OCI-LY3 (cell line): ENCODE results near the gene TTLL1.

Source experiments
- H2AFZ ChIP-seq: fragments of 200-600, 300-600 bp; shearing (Covaris generic); 2 replicates; pipeline ENCODE4 v1.6.0; 2014; ENCODE audit warnings: antibody characterized with exemption, low read depth, low read length
- H3K27ac ChIP-seq: fragments of 200-600, 300-600 bp; sonication (generic); 2 replicates; pipeline ENCODE4 v1.5.1; 2014; ENCODE audit warnings: mild to moderate bottlenecking, low read length, moderate library complexity, mixed read lengths
- H3K27me3 ChIP-seq: fragments of 200-600, 300-600 bp; sonication (generic); 2 replicates; pipeline ENCODE4 v1.6.1; 2014; ENCODE audit warnings: low read depth, low read length, mixed read lengths
- H3K36me3 ChIP-seq: fragments of 200-600, 300-600 bp; sonication (generic); replicated peaks from 2 replicates; pipeline ENCODE3; 2014; ENCODE audit warnings: low read depth, low read length, mixed read lengths
- H3K4me1 ChIP-seq: fragments of 300-600, 200-600 bp; sonication (generic); 2 replicates; pipeline ENCODE4 v1.6.1; 2014; ENCODE audit warnings: low read length, mixed read lengths
- H3K4me2 ChIP-seq: fragments of 200-600, 300-600 bp; sonication (generic); 2 replicates; pipeline ENCODE4 v1.6.1; 2014; ENCODE audit warnings: low read length, mixed read lengths
- H3K4me3 ChIP-seq: fragments of 300-600, 200-600 bp; sonication (generic); 2 replicates; pipeline ENCODE4 v1.5.1; 2014; ENCODE audit warnings: antibody characterized with exemption, mild to moderate bottlenecking, low read length, moderate library complexity
- H3K79me2 ChIP-seq: fragments of 300-600, 200-600 bp; shearing (Covaris generic); 2 replicates; pipeline ENCODE4 v1.6.1; 2014; ENCODE audit warnings: mild to moderate bottlenecking, low read length, mixed read lengths
- H3K9ac ChIP-seq: fragments of 300-600, 200-600 bp; shearing (Covaris generic); 2 replicates; pipeline ENCODE4 v1.6.0; 2014; ENCODE audit warnings: mild to moderate bottlenecking, low read length, moderate library complexity
- H3K9me3 ChIP-seq: fragments of 200-600, 300-600 bp; shearing (Covaris generic); 2 replicates; pipeline ENCODE4 v1.6.1; 2014; ENCODE audit warnings: low read length, mixed read lengths; ENCODE audit not compliant: insufficient read depth
- H4K20me1 ChIP-seq: fragments of 200-600, 300-600 bp; sonication (generic); 2 replicates; pipeline ENCODE4 v1.6.1; 2016; ENCODE audit warnings: low read length, mixed read lengths; ENCODE audit not compliant: insufficient read depth
- EZH2phosphoT487 ChIP-seq: fragments of 200-600 bp; shearing (Covaris generic); IDR thresholded peaks from 2 replicates; pipeline ENCODE4 v1.6.1; 2018; ENCODE audit warnings: antibody characterized with exemption, mixed run types, low read depth
- TF ChIP-seq, protein P1 (sequence below): fragments of 200-600, 300-600 bp; sonication (generic); IDR thresholded peaks from 2 replicates; pipeline ENCODE4 v1.5.1; 2014; ENCODE audit warnings: antibody characterized with exemption, low read length, low read depth

The TTLL1 gene

DNA sequence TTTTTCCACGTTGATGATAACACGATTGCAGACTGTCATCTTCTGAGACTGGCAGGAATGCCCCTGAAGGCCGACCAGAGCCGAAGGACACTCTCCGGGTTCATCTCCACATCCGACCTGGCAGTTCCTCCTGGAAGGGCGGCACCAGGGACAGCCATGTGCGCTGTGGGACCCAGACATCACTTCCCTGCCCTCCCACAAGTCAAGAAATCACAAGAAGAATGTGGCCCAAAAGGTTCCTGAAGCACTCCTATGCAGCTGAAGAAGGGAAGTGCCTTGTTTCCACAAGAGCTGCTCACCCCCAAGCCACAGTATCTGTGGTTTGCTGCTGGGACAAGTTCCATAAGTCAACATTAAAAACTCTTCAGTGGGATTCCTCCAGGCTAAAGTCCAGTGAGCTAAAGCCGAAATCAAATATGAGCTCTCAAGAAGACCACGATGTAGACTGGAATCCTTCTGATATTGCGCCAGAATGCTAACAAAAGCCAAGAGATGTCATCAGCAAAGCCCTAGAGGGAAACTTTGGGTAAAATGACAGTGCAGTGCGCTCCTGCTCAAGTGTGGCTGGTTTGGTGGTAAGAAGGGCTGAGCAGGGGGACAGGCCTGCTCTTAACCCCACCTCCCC lies 95.4 kb downstream of the TTLL1 start:
- no peak for TF ChIP-seq EZH2phosphoT487
- TF ChIP-seq, protein P1, sequence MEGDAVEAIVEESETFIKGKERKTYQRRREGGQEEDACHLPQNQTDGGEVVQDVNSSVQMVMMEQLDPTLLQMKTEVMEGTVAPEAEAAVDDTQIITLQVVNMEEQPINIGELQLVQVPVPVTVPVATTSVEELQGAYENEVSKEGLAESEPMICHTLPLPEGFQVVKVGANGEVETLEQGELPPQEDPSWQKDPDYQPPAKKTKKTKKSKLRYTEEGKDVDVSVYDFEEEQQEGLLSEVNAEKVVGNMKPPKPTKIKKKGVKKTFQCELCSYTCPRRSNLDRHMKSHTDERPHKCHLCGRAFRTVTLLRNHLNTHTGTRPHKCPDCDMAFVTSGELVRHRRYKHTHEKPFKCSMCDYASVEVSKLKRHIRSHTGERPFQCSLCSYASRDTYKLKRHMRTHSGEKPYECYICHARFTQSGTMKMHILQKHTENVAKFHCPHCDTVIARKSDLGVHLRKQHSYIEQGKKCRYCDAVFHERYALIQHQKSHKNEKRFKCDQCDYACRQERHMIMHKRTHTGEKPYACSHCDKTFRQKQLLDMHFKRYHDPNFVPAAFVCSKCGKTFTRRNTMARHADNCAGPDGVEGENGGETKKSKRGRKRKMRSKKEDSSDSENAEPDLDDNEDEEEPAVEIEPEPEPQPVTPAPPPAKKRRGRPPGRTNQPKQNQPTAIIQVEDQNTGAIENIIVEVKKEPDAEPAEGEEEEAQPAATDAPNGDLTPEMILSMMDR, result no peak
- Histone ChIP-seq H3K36me3 (peaks cover 7% of the 10 kb centered on the region), H3K27me3 (no peaks in the 10 kb centered on the region), H3K9me3 (0 out of 2 replicates have a peak, but pooled peaks cover 3% of the 10 kb centered on the region), H3K4me3 (no peak overlapping the region), H3K27ac (no peak overlapping the region), H3K79me2 (peaks cover 82% of the 10 kb centered on the region), H4K20me1 (peaks cover 52% of the 10 kb centered on the region), H3K4me2 (no peak overlapping the region), H2AFZ (no peak overlapping the region), H3K9ac (no peak overlapping the region), H3K4me1 (peaks cover 21% of the 10 kb centered on the region)

DNA sequence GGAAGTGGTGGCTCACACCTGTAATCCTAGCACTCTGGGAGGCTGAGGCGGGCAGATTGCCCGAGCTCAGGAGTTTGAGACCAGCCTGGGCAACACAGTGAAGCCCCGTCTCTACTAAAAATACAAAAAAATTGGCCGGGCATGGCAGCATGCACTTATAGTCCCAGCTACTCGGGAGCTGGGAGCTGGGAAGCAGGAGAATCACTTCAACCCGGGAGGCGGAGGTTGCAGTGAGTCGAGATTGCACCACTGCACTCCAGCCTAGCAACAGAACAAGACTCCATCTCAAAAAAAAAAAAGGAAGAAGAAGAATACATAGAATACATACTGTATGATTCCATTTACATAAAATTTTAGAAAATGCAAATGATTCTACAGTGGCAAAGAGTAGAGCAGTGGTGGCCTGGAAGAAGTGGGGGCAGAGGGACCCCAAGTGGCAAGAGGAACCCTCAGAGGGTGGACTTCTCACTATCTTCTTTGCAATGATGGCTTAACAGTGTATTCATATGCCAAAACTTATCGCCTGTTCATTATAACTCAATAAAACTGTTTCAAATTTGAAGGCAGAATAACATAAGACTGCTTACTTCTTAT lies 96.2 kb downstream of the TTLL1 start:
- TF ChIP-seq EZH2phosphoT487, result no peak
- TF ChIP-seq, protein P1, result no peak
- no peak overlapping the region for H3K4me2 ChIP-seq
- H3K36me3 ChIP-seq, result peaks cover 7% of the 10 kb centered on the region
- H3K9me3 ChIP-seq, result 0 out of 2 replicates have a peak, but pooled peaks cover 3% of the 10 kb centered on the region
- H3K4me3 ChIP-seq, result no peak overlapping the region
- no peak overlapping the region for H3K9ac ChIP-seq
- no peak overlapping the region for H3K27ac ChIP-seq
- no peaks in the 10 kb centered on the region for H3K27me3 ChIP-seq
- no peak overlapping the region for H2AFZ ChIP-seq
- peaks cover 81% of the 10 kb centered on the region for H3K79me2 ChIP-seq
- H4K20me1 ChIP-seq, result peaks cover 56% of the 10 kb centered on the region
- H3K4me1 ChIP-seq, result peaks cover 15% of the 10 kb centered on the region

DNA sequence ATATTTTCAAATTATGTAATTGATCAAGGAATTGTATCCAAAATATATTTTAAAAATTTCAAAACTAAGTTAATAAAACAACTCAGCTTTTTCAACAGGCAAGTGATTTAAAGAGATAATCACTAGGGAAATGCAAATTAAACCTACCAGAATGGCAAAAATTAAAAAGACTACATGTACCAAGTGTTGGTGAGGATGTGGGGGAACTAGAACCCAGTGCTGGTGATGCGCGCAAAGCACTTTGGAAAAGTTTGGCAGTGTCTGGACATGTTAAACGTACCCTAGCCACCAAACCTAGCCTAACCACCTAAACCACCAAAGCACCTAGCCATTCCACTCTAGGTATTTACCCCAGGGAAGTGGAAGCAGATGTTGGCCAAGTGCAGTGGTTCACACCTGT lies 97.1 kb downstream of the TTLL1 start:
- no peak overlapping the region for H3K4me3 ChIP-seq
- peaks cover 7% of the 10 kb centered on the region for H3K36me3 ChIP-seq
- H3K4me1 ChIP-seq, result peaks cover 10% of the 10 kb centered on the region
- peaks cover 80% of the 10 kb centered on the region for H3K79me2 ChIP-seq
- H3K27me3 ChIP-seq, result no peaks in the 10 kb centered on the region
- H4K20me1 ChIP-seq, result peaks cover 59% of the 10 kb centered on the region
- no peak for TF ChIP-seq EZH2phosphoT487
- TF ChIP-seq, protein P1, result no peak
- H2AFZ ChIP-seq, result no peak overlapping the region
- no peak overlapping the region for H3K4me2 ChIP-seq
- no peak overlapping the region for H3K9ac ChIP-seq
- H3K9me3 ChIP-seq, result 0 out of 2 replicates have a peak, but pooled peaks cover 3% of the 10 kb centered on the region
- no peak overlapping the region for H3K27ac ChIP-seq

DNA sequence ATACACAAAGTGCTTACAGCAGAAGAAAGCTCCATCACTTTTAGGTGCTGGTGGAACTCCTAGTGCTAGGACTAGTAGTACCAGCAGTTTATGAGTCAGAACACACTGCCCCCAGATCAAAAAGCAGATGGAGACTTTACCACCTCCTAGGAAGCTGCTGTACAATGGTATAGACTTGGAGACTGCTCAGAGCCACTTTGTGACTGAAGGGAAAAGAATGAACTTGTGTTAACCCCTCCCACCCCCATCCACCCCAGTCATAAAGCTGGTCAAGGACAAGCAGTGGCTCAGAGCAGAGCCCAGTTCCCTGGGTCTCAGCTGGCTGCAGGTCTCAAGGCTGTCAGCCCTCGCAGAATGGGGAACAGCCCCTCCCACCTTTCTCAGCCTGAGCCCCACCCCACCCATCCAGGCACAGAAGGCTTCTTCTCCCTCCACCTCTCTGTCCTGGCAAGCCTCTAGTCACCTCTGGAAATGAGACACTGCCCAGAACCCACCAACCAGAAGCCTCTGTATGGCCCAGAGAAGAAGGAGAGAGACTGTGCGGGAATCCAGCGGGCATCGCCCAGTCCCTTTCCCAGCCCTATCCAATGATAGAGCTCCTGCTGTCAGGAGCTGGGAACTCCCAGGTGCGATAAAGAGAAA lies 98.1 kb downstream of the TTLL1 start:
- no peak overlapping the region for H3K27ac ChIP-seq
- TF ChIP-seq, protein P1, result no peak
- no peak for TF ChIP-seq EZH2phosphoT487
- H3K79me2 ChIP-seq, result peaks cover 80% of the 10 kb centered on the region
- H3K9me3 ChIP-seq, result 0 out of 2 replicates have a peak, but pooled peaks cover 3% of the 10 kb centered on the region
- peaks cover 10% of the 10 kb centered on the region for H3K4me1 ChIP-seq
- H3K4me3 ChIP-seq, result no peak overlapping the region
- H3K27me3 ChIP-seq, result no peaks in the 10 kb centered on the region
- H3K4me2 ChIP-seq, result no peak overlapping the region
- no peak overlapping the region for H2AFZ ChIP-seq
- H3K9ac ChIP-seq, result no peak overlapping the region
- peaks cover 69% of the 10 kb centered on the region for H4K20me1 ChIP-seq
- peaks cover 7% of the 10 kb centered on the region for H3K36me3 ChIP-seq
